ENCODE measurements around the gene PDGFRA. TPM values are rescaled to one million over a fixed set of nuclear protein-coding genes. Genes with fewer than 3 reads are reported as not detected.

The PDGFRA gene
- total and polyA plus RNA-seq, 8 donors: 50.3 to 151 (median 113) TPM

DNA sequence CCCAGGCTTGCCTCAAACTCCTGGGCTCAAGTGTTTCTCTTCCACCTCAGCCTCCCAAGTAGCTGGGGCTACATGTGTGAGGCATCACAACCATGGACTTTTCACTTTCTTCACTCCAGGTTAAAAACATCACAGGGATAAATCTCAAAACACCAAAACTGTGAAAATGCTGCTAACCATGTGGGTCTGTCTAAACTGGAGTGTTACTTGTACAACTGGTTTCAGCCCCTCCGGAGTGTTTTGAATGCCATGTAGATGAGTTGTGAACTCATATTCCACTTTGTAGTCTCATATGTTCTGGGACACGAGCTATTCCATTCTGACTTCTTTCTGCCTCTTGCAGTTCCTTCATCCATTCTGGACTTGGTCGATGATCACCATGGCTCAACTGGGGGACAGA lies 43.0 kb downstream of the PDGFRA start:
- TF ChIP-seq, protein P1, sequence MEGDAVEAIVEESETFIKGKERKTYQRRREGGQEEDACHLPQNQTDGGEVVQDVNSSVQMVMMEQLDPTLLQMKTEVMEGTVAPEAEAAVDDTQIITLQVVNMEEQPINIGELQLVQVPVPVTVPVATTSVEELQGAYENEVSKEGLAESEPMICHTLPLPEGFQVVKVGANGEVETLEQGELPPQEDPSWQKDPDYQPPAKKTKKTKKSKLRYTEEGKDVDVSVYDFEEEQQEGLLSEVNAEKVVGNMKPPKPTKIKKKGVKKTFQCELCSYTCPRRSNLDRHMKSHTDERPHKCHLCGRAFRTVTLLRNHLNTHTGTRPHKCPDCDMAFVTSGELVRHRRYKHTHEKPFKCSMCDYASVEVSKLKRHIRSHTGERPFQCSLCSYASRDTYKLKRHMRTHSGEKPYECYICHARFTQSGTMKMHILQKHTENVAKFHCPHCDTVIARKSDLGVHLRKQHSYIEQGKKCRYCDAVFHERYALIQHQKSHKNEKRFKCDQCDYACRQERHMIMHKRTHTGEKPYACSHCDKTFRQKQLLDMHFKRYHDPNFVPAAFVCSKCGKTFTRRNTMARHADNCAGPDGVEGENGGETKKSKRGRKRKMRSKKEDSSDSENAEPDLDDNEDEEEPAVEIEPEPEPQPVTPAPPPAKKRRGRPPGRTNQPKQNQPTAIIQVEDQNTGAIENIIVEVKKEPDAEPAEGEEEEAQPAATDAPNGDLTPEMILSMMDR (IDR thresholded peaks at IDR 0.05): no peak
- no peaks in the 10 kb centered on the region for H3K36me3 ChIP-seq
- no peak overlapping the region for H3K4me3 ChIP-seq
- H3K9me3 ChIP-seq: no peaks in the 10 kb centered on the region
- intact Hi-C loops (cut with DNase I): no loop called here
- DNase-seq: no peak
- H3K27ac ChIP-seq: no peak overlapping the region
- no peaks in the 10 kb centered on the region for H3K27me3 ChIP-seq
- no peak for ATAC-seq
- peaks cover 2 to 6% of the 10 kb centered on the region in 2 donors for H3K4me1 ChIP-seq

DNA sequence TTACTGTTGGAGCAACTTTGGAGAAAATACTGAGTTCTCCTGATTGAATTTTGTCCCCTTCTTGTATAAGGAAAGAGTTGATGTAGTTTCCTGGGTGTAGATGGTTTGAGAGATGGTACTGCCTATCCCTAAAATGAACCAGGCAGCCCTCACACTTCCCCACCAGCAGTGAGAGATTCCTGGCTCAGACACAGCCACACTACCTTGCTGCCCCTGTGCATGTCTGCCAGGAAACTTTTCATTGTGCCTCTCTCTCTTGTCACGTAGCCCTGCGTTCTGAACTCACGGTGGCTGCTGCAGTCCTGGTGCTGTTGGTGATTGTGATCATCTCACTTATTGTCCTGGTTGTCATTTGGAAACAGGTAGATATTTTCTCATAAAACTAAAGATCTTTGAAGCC lies 45.2 kb downstream of the PDGFRA start:
- Histone ChIP-seq H3K27ac (no peak overlapping the region), H3K36me3 (no peaks in the 10 kb centered on the region)
- no peak for ATAC-seq

DNA sequence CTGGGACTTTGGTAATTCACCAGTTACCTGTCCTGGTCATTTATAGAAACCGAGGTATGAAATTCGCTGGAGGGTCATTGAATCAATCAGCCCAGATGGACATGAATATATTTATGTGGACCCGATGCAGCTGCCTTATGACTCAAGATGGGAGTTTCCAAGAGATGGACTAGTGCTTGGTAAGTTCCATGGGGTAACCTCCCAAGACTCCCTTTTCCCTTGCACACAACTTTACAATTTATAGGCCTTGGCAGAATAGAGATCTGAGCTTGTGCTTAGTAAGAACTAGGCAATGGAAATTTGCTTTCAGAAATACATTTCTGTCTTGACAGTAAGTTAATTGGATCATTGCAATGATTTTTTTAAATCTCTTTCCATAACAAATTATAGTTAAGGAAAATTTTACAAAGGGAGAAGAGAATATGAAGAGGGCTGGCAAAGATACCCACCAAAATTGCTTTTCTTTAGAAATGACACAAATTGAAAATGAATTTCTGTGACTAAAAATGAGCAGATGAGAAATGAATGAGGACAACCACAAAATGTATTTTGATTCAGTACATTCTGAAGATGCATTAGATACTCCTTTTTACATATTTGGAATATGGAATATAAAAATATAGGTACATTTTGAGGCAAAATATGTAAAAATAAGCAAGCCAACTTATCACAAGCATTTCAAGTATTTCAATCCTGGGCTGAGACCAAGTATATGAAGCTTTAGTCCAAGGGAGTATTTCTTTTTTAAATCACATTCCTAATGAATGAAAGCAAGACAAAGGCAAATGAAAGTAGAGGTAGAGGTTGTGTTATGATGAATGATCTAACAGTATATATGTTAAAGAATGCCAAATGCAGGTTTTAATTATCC lies 45.9 kb downstream of the PDGFRA start:
- H3K4me1 ChIP-seq: peaks cover 6 to 11% of the 10 kb centered on the region in 2 donors
- no peaks in the 10 kb centered on the region for H3K36me3 ChIP-seq
- ATAC-seq (no peak), DNase-seq (no peak)
- no peak overlapping the region for H3K4me3 ChIP-seq
- H3K27ac ChIP-seq: no peak overlapping the region
- TF ChIP-seq, protein P1 (IDR thresholded peaks at IDR 0.05): no peak
- no peaks in the 10 kb centered on the region for H3K9me3 ChIP-seq
- no peaks in the 10 kb centered on the region for H3K27me3 ChIP-seq
- intact Hi-C loops (cut with DNase I): no loop called here

More for the DNA sequence above, 45.2 kb downstream of the PDGFRA start:
- Histone ChIP-seq H3K27me3 (no peaks in the 10 kb centered on the region), H3K9me3 (no peaks in the 10 kb centered on the region), H3K4me1 (peaks cover 6 to 11% of the 10 kb centered on the region in 2 donors), H3K4me3 (no peak overlapping the region)
- DNase-seq: no peak
- intact Hi-C loops (cut with DNase I): no loop called here
- TF ChIP-seq, protein P1 (IDR thresholded peaks at IDR 0.05): no peak

DNA sequence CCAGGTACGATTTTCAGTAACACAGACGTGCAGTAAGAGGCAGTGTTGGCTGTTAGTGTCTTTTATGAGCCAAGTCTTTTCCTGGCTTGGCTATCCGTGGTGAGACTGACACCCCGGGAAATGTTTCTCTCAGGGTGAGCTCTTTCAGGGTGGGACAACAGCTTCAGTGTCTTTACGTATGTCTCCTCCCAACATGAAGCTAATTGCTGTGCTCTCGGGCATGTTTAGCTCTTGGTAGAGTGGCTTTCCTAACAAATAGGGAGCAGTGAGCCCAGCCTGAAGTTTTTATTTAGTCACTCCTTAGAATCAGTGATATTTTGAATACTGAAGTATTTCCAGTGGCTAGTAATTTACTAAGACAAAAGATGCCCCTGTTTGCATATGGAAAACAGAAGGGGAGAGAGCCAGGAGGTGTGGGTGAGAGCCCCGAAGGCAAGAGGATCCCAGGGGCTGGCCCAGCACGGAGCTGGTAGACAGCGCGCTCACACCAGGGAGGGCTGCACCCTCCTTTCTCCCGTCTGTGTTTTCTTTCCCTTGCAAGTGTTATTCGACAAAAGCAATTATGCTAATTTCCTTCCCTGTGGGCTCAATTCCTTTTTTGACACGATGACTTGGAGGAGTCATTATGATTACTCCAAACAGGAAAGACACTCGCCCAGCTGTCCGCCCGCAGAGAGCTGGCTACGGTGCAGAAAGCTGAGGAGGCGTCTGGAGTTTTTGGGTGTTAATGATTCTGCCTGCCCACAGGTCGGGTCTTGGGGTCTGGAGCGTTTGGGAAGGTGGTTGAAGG lies 47.7 kb downstream of the PDGFRA start:
- Histone ChIP-seq H3K36me3 (no peaks in the 10 kb centered on the region), H3K4me1 (peaks cover 6 to 11% of the 10 kb centered on the region in 2 donors), H3K27me3 (no peaks in the 10 kb centered on the region), H3K27ac (peak overlapping the region in 1 of 2 donors; percentile 11), H3K9me3 (no peaks in the 10 kb centered on the region), H3K4me3 (no peak overlapping the region)
- ATAC-seq (no peak), DNase-seq (no peak)
- intact Hi-C loops (cut with DNase I): no loop called here
- TF ChIP-seq, protein P1 (IDR thresholded peaks at IDR 0.05): no peak

DNA sequence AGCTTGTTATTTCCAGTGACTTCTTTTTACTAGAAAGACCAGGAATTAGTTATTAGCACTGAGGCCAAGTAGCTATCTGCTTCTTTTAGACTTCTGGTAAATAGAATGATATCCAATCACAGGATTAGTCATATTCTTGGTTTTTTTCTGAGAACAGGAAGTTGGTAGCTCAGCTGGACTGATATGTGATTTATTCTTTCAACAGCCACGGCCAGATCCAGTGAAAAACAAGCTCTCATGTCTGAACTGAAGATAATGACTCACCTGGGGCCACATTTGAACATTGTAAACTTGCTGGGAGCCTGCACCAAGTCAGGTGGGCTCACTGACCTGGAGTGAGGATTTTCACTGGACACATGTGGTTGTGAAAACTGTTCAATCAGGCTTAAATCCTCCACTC lies 48.6 kb downstream of the PDGFRA start:
- H3K36me3 ChIP-seq: no peaks in the 10 kb centered on the region
- no peaks in the 10 kb centered on the region for H3K27me3 ChIP-seq
- no peak overlapping the region for H3K4me3 ChIP-seq
- no peak for DNase-seq
- H3K4me1 ChIP-seq: peaks cover 6 to 11% of the 10 kb centered on the region in 2 donors
- peak overlapping the region in 1 of 2 donors; percentile 11 for H3K27ac ChIP-seq
- H3K9me3 ChIP-seq: peaks cover 0 to 1% of the 10 kb centered on the region in 2 donors
- peak; percentile 9 for ATAC-seq
- TF ChIP-seq, protein P1 (IDR thresholded peaks at IDR 0.05): no peak
- intact Hi-C loops (cut with DNase I): no loop called here
